ENCODE data around the gene UBR2.

The UBR2 gene

GRCh38 chr6:42637681-42638080 lies 73.9 kb downstream of the UBR2 start:
- TF ChIP-seq CTCF (conservative IDR thresholded peaks at IDR 0.05; ENCODE audit: low read depth, low read length), result no peak
- no peak for DNase-seq (ENCODE audit: low read depth)
- H3K4me3 ChIP-seq (ENCODE audit: low read depth, low read length), result no peak overlapping the region

- H3K4me3 ChIP-seq (ENCODE audit: low read depth, low read length), result no peak overlapping the region
- DNase-seq (ENCODE audit: low read depth), result no peak
- TF ChIP-seq CTCF (conservative IDR thresholded peaks at IDR 0.05; ENCODE audit: low read depth, low read length), result no peak
Measured at GRCh38 chr6:42642794-42643193, 79.0 kb downstream of the UBR2 start.

DNA sequence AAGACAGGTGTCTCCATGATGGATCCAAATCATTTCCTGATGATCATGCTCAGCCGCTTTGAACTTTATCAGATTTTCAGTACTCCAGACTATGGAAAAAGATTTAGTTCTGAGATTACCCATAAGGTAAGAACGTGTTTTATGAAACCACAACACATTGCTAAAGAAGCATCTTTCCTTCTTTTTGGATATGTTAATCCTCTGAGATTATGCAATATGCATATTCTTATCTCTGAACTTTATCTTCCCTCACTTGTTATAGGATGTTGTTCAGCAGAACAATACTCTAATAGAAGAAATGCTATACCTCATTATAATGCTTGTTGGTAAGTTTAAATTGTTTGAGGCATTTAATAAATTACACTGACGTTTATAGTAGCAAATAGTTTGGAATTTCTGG lies 80.4 kb downstream of the UBR2 start:
- TF ChIP-seq CTCF (conservative IDR thresholded peaks at IDR 0.05; ENCODE audit: low read depth, low read length), result no peak
- DNase-seq (ENCODE audit: low read depth), result no peak

DNA sequence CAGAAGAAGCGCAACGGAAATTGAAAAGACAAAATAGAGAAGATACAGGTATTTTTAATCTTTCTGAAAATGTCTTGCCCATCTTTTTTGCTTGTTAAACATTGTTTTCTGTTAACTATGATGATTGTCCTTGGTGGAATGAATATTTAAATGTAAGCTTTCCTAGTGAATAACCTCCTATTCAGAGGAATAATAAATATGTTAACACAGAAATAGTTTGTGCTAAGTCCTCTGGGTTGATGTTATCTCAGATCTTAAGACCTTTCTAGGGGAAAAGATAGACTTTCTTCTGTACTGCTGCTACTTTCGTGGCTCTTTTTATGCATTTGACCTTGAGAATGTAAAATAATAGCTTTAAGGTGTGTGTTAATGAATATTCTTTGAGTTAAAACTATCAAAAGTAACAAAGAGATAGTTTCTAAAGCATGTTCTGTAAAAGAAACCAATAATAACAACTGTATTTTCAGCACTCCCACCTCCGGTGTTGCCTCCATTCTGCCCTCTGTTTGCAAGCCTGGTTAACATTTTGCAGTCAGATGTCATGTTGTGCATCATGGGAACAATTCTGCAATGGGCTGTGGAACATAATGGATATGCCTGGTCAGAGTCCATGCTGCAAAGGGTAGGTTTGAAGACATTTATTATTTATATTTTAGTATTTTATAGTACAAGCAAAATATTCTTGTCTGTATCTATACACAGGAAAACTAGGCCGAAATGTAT lies 88.4 kb downstream of the UBR2 start:
- TF ChIP-seq CTCF (conservative IDR thresholded peaks at IDR 0.05; ENCODE audit: low read depth, low read length), result no peak
- no peak overlapping the region for H3K4me3 ChIP-seq (ENCODE audit: low read depth, low read length)
- DNase-seq (ENCODE audit: low read depth), result no peak

More for the DNA sequence above, 80.4 kb downstream of the UBR2 start:
- no peak overlapping the region for H3K4me3 ChIP-seq (ENCODE audit: low read depth, low read length)

DNA sequence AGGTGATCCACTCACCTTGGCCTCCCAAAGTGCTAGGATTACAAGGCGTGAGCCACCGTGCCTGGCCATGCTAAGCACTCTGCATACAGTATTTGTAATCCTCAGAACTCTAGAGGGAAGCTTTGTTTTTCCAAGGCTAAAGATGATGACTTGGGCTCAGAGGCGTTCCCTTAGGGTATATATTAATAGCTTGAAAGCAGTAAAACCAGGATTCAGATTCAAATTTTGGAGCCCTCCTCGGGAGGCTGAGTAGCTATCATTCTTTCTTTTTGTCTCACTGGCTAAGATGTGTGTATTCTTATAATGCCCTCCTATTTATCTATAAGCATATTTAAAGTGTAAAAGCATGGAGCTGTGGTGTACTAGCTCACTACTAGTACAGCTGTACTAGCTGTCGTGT lies 90.0 kb downstream of the UBR2 start:
- H3K4me3 ChIP-seq (ENCODE audit: low read depth, low read length), result no peak overlapping the region
- no peak for TF ChIP-seq CTCF (conservative IDR thresholded peaks at IDR 0.05; ENCODE audit: low read depth, low read length)
- DNase-seq (ENCODE audit: low read depth), result no peak

GRCh38 chr6:42659806-42660205 lies 96.0 kb downstream of the UBR2 start:
- TF ChIP-seq CTCF (conservative IDR thresholded peaks at IDR 0.05; ENCODE audit: low read depth, low read length), result no peak
- no peak overlapping the region for H3K4me3 ChIP-seq (ENCODE audit: low read depth, low read length)
- no peak for DNase-seq (ENCODE audit: low read depth)

DNA sequence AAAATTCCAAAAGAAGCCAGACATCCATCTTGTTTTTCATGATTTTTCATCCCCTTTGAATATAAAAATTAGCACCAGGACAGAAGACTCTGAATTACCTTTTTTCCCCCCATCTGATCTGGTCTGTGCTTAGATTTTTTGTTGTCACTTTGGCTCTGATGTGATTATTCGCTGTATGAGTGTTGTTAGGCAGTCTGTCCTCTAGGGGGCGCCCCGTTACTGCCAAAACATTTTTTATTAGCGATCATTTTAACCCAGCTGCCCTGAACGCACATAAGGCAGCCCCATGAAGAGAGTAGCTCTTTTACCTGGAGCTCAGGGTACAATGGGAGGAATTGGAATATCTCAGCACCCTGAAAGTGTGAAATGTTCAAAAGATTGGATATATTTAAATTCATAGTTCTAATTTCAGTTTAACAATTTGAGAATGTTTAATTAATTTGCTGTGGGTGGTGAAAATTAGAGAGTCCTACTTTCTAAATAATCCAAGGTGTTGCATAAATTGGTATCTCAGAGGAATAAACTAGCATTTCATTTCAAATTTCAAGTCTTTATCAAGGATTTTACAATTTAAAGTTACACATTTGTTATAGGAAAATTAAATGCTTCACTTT lies 97.8 kb downstream of the UBR2 start:
- DNase-seq (ENCODE audit: low read depth), result peak; percentile 80
- no peak overlapping the region for H3K4me3 ChIP-seq (ENCODE audit: low read depth, low read length)
- peak; percentile 85 for TF ChIP-seq CTCF (conservative IDR thresholded peaks at IDR 0.05; ENCODE audit: low read depth, low read length)

All from choroid plexus epithelial cell (primary cell).